Spinal cord (tissue), 10 donors: ENCODE results near the gene TRPM5. TPM values are rescaled to one million over a fixed set of nuclear protein-coding genes. Genes with fewer than 3 reads are reported as not detected.

ENCODE experiments used
- DNase-seq, 6 donors: peaks; one replicate each; pipeline versions ENCODE4 v3.0.0 to v3.0.0-alpha.2; 2013 to 2015; ENCODE audit warnings: low spot score in 6 of 6, low read depth in 4 of 6
- H3K27ac ChIP-seq: one replicate; pipeline ENCODE4 v1.5.1; 2013; ENCODE audit warnings: low read depth, low read length, control low read depth
- H3K27me3 ChIP-seq: one replicate; pipeline ENCODE4 v1.6.1; 2013; ENCODE audit warnings: low read length; ENCODE audit not compliant: control insufficient read depth, insufficient read depth
- H3K36me3 ChIP-seq: one replicate; pipeline ENCODE4 v1.6.1; 2013; ENCODE audit warnings: low read length; ENCODE audit not compliant: control insufficient read depth, insufficient read depth
- H3K4me1 ChIP-seq: one replicate; pipeline ENCODE4 v1.6.1; 2013; ENCODE audit warnings: low read length; ENCODE audit not compliant: control insufficient read depth, insufficient read depth
- H3K4me3 ChIP-seq: one replicate; pipeline ENCODE4 v1.5.1; 2013; ENCODE audit warnings: low read depth, low read length, control low read depth
- H3K9me3 ChIP-seq: one replicate; pipeline ENCODE4 v1.6.1; 2013; ENCODE audit warnings: low read length; ENCODE audit not compliant: control insufficient read depth, insufficient read depth
- WGBS: methylation state at CpG from one replicate; pipeline ENCODE4 v1.1.5; 2013; ENCODE audit warnings: missing lambda C conversion rate; ENCODE audit not compliant: insufficient coverage; 5-methylcytosine and 5-hydroxymethylcytosine counted together
- polyA plus RNA-seq, 2 donors: library from polyadenylated mRNA; unstranded; fragments of 120-200 nt; gene quantifications; one replicate each; pipeline ENCODE4 v1.2.1, GENCODE V29; 2013; ENCODE audit not compliant: insufficient read length in 2 of 2
- total RNA-seq, 2 donors: library from RNA; depleted of rRNA in 1 of 2; stranded (reverse); fragments of 120-200 nt in 1 of 2; fragments of >200 nt in 1 of 2; gene quantifications; one replicate each; pipeline versions ENCODE4 v1.2.3 to v1.2.4, GENCODE V29; 2013 to 2014
- donor health status: healthy.

TRPM5 gene
- total and polyA plus RNA-seq, 4 donors: 0.08 to 0.11 (median 0.10) TPM; not detected in 1

DNA sequence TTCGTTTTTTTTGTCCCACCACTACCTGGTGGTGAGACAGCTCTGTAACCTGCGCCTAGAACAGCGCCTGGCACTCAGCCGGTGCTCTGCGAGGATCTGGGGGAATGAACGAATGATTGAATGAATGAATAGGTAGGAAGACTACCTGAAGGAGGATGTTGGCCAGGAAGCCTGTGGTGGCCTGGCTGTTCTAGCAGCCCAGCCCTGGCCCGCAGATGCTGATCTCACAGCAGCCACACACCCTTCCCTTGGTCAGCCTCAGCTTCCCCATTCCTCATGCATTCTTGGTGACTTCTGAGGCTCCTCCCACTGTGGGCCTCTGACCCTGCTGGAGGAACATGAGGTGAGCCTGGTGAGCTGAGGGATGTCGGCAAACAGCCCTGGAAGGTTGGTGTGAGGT, 3.7 kb downstream of the TRPM5 start:
- Histone ChIP-seq H3K4me3 (no peak overlapping the region), H3K4me1 (peaks cover 12% of the 10 kb centered on the region), H3K36me3 (no peaks in the 10 kb centered on the region), H3K27me3 (peaks cover 25% of the 10 kb centered on the region), H3K27ac (no peak overlapping the region), H3K9me3 (no peaks in the 10 kb centered on the region)
- DNase-seq: no peak
- 79% methylated on average over 7 of the region's 8 CpGs for WGBS

DNA sequence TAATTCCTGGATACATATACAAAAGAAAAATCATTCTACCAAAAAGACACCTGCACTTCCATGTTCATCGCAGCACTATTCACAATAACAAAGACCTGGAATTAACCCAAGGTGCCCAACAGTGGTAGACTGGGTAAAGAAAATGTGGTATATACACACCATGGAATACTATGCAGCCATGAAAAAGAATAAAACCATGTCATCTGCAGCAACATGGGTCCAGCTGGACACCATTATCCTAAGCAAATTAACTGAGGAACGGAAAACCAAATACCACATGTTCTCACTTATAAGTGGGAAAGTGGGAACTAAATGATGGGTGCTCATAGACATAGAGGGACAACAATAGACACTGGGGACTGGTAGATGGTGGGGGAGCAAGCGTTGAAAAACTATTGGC, 4.5 kb downstream of the TRPM5 start:
- H3K27me3 ChIP-seq: peaks cover 20% of the 10 kb centered on the region
- no peaks in the 10 kb centered on the region for H3K9me3 ChIP-seq
- no peak for DNase-seq
- WGBS: no CpG with 5 or more reads among the region's 3 CpGs
- H3K4me3 ChIP-seq: no peak overlapping the region
- H3K36me3 ChIP-seq: no peaks in the 10 kb centered on the region
- peaks cover 8% of the 10 kb centered on the region for H3K4me1 ChIP-seq
- H3K27ac ChIP-seq: no peak overlapping the region

DNA sequence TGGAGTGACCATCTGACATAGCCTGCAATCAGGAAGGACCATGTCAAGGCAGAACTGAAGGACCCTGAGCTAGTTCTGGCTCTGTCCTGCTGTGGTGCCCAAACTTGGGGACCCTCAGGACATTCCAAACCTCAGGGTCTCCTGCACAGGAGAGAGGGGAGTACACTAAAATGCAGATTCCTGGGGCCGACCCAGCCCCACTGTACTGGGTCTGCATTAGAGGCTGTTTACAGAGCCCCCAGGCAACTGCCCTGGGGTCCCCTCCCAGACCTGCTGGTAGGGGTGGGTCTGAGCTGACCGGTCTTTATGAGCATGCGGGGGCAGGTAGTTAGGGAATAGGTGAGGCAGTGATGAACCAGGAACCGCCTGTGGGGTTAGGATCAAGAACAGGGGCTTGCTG, 6.8 kb downstream of the TRPM5 start:
- no peaks in the 10 kb centered on the region for H3K36me3 ChIP-seq
- DNase-seq: no peak
- no peaks in the 10 kb centered on the region for H3K4me1 ChIP-seq
- no peaks in the 10 kb centered on the region for H3K9me3 ChIP-seq
- WGBS: 100% methylated on average over 1 of the region's 4 CpGs
- H3K27me3 ChIP-seq: peaks cover 2% of the 10 kb centered on the region
- H3K27ac ChIP-seq: no peak overlapping the region
- H3K4me3 ChIP-seq: no peak overlapping the region

DNA sequence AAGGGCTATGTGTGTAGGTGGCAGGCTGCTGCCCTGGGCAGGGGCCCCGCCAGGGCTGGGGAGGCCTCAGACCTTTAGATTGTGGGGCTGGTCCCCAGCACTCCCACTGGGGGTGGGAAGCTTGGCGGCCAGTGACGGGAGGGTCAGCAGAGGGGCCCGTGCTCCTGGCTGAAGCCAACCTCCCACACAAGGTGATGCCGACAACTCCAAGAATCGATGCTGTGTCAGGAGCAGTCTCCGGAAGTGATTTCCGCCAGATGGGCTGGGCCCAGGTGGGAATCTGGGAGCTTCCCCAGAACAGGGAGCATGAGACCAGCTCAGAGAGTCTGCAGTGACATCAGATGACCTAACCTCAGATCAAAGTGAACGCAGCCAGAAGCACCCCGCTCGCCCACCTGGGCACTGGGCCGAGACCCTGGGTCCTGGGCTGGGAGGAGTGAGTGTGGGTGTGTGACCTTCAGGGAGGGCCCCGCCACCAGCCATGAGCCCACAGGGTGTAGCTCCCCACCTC, 7.7 kb downstream of the TRPM5 start:
- Histone ChIP-seq H3K27ac (no peak overlapping the region), H3K4me3 (no peak overlapping the region), H3K9me3 (no peaks in the 10 kb centered on the region), H3K27me3 (no peaks in the 10 kb centered on the region), H3K4me1 (no peaks in the 10 kb centered on the region), H3K36me3 (no peaks in the 10 kb centered on the region)
- DNase-seq: no peak
- WGBS: 88% methylated on average over 8 of the region's 13 CpGs

DNA sequence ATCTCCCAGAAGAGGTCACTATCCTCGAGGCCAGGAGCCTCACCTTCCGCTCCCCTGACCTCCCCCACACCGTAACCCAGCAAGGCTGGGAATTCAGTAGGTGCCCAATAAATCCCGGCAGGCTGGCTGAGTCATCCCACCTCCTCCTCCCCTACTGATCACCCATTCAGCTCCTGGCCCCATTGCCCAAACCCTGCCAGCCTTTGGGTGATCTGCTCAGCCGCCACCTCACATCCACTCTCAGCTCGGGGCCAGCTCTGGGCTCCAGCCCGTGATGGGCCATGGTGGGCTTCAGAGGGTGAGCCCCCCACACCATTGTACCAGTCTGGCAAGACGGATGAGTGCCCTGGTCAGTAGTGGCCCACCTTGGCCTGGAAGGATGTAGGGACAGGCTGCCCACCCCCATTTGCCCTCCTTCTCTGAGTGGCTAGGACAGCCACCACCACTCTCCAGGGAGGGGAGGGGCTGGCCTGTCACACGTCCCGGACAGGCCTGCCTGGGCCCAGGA, 8.2 kb downstream of the TRPM5 start:
- no peaks in the 10 kb centered on the region for H3K36me3 ChIP-seq
- DNase-seq: no peak
- no peak overlapping the region for H3K27ac ChIP-seq
- no peaks in the 10 kb centered on the region for H3K9me3 ChIP-seq
- H3K27me3 ChIP-seq: no peaks in the 10 kb centered on the region
- no peaks in the 10 kb centered on the region for H3K4me1 ChIP-seq
- whole genome bisulfite sequencing: 71% methylated on average over 8 of the region's 10 CpGs
- no peak overlapping the region for H3K4me3 ChIP-seq

DNA sequence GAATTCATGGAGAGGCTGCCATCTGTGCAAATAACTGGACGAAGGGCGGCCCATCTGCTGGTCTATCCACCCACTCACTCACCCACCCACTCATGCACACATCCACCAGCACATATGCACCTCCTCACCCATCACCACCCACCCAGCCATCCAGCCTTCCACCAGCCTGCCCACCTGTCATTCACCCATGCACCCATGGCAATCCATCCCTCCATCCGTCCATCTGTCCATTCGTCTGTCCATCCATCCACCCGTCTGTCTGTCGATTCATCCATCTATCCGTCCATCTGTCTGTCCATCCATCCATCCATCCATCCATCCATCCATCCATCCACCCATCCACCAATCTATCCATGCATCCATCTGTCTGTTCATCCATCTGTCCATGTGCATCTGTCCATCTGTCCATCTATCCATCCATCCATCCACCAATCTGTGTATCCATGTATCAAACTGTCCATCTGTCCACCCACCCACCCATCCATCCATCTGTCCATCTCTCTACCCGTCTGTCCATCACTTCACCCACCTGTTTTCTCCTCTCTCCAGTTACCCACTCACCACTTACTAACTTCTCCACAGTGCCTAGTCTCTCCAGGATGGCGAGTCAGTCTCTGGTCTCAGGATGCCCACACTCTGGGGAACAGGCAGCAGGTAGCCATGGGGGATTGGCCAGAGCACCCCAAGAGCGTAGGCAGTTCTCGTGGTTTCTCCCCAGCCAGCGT, 8.9 kb downstream of the TRPM5 start:
- Histone ChIP-seq H3K4me1 (no peaks in the 10 kb centered on the region), H3K27ac (no peak overlapping the region), H3K27me3 (no peaks in the 10 kb centered on the region), H3K4me3 (no peak overlapping the region), H3K36me3 (no peaks in the 10 kb centered on the region), H3K9me3 (no peaks in the 10 kb centered on the region)
- DNase-seq: no peak
- 90% methylated on average over 12 of the region's 12 CpGs for WGBS

DNA sequence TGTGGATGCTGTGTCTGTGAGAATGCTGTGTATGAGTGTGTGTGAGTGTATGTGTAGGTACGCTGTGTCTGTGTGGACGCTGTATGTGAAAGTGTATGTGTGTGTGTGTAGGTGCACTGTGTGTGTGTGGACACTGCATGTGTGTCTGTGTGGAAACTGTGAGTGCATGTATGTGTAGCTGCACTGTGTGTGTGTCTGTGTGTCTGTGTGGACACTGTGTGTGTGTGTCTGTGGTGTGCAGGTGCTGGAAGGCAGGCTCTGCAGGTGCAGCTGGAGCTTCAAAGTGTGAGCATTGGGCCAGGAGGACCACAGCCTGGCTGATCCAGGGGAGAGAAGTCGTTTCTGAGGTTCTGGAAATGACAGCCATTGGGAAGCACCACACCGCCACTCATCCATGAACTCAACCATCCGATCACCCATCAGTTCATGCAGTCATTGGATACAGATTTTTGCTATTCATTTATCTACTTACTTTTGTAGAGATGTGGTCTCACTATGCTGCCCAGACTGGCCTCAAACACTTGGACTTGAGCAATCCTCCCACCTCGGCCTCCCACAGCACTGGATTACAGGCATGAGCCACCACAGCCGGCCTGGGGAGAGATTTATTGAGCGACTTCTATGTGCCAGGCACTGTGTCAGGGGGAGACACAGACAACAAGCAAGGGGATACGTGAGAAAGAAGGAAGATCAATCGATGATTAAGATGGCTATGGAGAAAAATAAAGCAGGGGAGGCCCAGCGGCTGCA, 9.6 kb downstream of the TRPM5 start:
- 83% methylated on average over 7 of the region's 11 CpGs for WGBS
- no peak overlapping the region for H3K4me3 ChIP-seq
- no peaks in the 10 kb centered on the region for H3K9me3 ChIP-seq
- no peak for DNase-seq
- H3K27me3 ChIP-seq: no peaks in the 10 kb centered on the region
- no peak overlapping the region for H3K27ac ChIP-seq
- no peaks in the 10 kb centered on the region for H3K36me3 ChIP-seq
- H3K4me1 ChIP-seq: no peaks in the 10 kb centered on the region

DNA sequence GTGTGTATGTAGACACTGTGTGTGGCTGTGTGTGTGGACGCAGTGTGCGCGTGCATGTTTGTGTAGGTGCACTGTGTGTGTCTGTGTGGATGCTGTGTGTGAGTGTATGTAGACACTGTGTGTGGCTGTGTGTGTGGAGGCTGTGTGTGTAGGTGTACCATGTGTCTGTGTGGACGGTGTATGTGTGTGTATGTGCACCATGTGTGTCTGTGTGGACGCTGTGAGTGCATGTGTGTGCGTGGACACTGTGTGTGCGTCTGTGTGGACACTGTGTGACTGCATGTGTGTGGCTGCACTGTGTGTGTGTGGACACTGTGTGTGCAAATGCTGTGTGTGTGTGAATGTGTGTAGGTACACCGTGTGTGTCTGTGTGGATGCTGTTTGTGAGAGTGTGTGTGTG, 10.3 kb downstream of the TRPM5 start:
- H3K4me1 ChIP-seq: no peaks in the 10 kb centered on the region
- no peaks in the 10 kb centered on the region for H3K9me3 ChIP-seq
- DNase-seq: no peak
- no peak overlapping the region for H3K4me3 ChIP-seq
- H3K27me3 ChIP-seq: no peaks in the 10 kb centered on the region
- WGBS: 93% methylated on average over 8 of the region's 8 CpGs
- no peak overlapping the region for H3K27ac ChIP-seq
- no peaks in the 10 kb centered on the region for H3K36me3 ChIP-seq

DNA sequence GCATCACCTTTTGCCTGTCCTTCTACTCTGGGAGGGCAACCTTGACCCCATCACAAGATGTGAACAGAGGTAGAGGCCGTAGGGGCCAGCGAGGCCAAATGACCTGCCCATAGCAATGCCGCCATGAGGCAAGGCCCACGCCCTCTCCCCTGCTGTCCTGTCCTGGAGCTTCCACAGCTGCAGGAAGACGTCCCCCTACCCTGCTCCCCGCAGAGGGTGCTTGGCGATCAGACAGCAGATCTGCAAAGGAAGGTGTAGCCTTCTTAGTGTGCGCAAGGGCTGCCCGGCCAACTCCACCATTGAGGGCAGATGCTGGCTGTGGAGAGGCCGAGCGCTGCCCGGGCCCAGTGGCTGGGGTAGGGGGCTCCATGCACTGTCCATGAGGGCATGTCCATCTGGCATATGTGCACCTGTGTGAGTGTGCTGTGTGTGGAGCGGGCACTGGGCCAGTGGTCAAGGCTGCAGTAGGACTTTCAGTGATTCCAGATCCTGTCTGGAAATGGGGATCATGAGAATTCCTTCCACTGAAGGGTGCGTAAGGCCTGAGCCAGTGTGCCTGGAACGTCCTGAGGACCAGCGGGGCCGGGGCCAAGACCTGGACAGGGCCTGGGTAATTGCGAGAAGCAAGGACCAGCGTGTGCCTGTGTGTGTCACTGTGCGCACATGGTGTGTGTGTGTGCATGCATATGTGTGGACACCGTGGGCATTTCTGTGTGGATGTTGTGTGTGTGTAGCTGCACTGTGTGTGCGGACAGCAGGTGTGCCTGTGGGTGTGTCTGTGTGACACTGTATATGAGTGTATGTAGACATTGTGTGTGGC, 11.0 kb downstream of the TRPM5 start:
- 88% methylated on average over 21 of the region's 22 CpGs for WGBS
- no peak overlapping the region for H3K27ac ChIP-seq
- no peaks in the 10 kb centered on the region for H3K4me1 ChIP-seq
- H3K36me3 ChIP-seq: no peaks in the 10 kb centered on the region
- H3K9me3 ChIP-seq: no peaks in the 10 kb centered on the region
- no peaks in the 10 kb centered on the region for H3K27me3 ChIP-seq
- no peak for DNase-seq
- H3K4me3 ChIP-seq: no peak overlapping the region
